K562 (cell line): Measurements from ENCODE around the gene PCLAF. TPM values are rescaled to one million over a fixed set of nuclear protein-coding genes. Genes with fewer than 3 reads are reported as not detected.

Experiments used
- ATF7 ChIP-seq: fragments of 450-650 bp; IDR thresholded peaks from 2 replicates; pipeline ENCODE4 v1.7.1; 2014; ENCODE audit warnings: mild to moderate bottlenecking, moderate library complexity
- DIDO1 ChIP-seq: fragments of 450-650 bp; IDR thresholded peaks from 2 replicates; pipeline ENCODE4 v1.6.1; 2016; ENCODE audit warnings: low read depth, missing biosample characterization, missing genetic modification characterization
- GATAD2B ChIP-seq: fragments of 450-650 bp; IDR thresholded peaks from 2 replicates; pipeline ENCODE4 v1.6.1; 2017; ENCODE audit warnings: mild to moderate bottlenecking, borderline replicate concordance
- HOXB6 ChIP-seq: fragments of 250-450 bp; sonication (Bioruptor Pico); IDR thresholded peaks from 2 replicates; pipeline ENCODE4 v1.5.1; 2022; ENCODE audit warnings: mild to moderate bottlenecking, borderline replicate concordance
- JUNB ChIP-seq: fragments of 450-650 bp; formaldehyde crosslinking; conservative IDR thresholded peaks from 2 replicates; pipeline ENCODE4 v1.4.0; 2020; ENCODE audit warnings: mild to moderate bottlenecking
- MIER1 ChIP-seq: fragments of 450-650 bp; IDR thresholded peaks from 2 replicates; pipeline ENCODE4 v1.6.1; 2016; ENCODE audit warnings: antibody characterized with exemption, mild to moderate bottlenecking, low read depth
- PHTF2 ChIP-seq: fragments of 250-450 bp; sonication (Bioruptor Pico); IDR thresholded peaks from 2 replicates; pipeline ENCODE4 v1.5.0; 2021; ENCODE audit warnings: mild to moderate bottlenecking
- SIX5 ChIP-seq, 2 experiments: IDR thresholded peaks; 2 replicates each; pipeline ENCODE4 v1.6.1; 2011; ENCODE audit warnings: low read length in 2 of 2, borderline replicate concordance in 1 of 2, low read depth in 1 of 2, mild to moderate bottlenecking in 1 of 2, moderate library complexity in 1 of 2; ENCODE audit not compliant: insufficient read depth in 1 of 2
- SMAD1 ChIP-seq: fragments of 150-350 bp; IDR thresholded peaks from 2 replicates; pipeline ENCODE4 v1.6.1; 2014; ENCODE audit warnings: low read length, low read depth; ENCODE audit not compliant: partially characterized antibody
- ZFP1 ChIP-seq: fragments of 450-650 bp; formaldehyde crosslinking; IDR thresholded peaks from 2 replicates; pipeline ENCODE4 v1.4.0; 2020; ENCODE audit warnings: mild to moderate bottlenecking, mixed read lengths
- ZNF12 ChIP-seq: sonication (generic); formaldehyde crosslinking; IDR thresholded peaks from 2 replicates; pipeline ENCODE4 v1.4.0; 2020; ENCODE audit warnings: mild to moderate bottlenecking, missing genetic modification reagents
- ZNF217 ChIP-seq: sonication (generic); formaldehyde crosslinking; IDR thresholded peaks from 2 replicates; pipeline ENCODE4 v1.8.0; 2022; ENCODE audit warnings: mild to moderate bottlenecking, missing genetic modification reagents
- ZNF316 ChIP-seq: fragments of 450-650 bp; IDR thresholded peaks from 2 replicates; pipeline ENCODE4 v1.6.1; 2016
- ZNF561 ChIP-seq: fragments of 450-650 bp; formaldehyde crosslinking; conservative IDR thresholded peaks from 2 replicates; pipeline ENCODE4 v1.4.0; 2020; ENCODE audit warnings: mild to moderate bottlenecking, moderate library complexity
- ZNF79 ChIP-seq: fragments of 250-450 bp; sonication (Bioruptor Pico); IDR thresholded peaks from 2 replicates; pipeline ENCODE4 v1.4.0; 2020; ENCODE audit warnings: low read depth, mild to moderate bottlenecking, moderate library complexity
- ZNF830 ChIP-seq: fragments of 250-450 bp; sonication (Bioruptor Pico); IDR thresholded peaks from 2 replicates; pipeline ENCODE4 v1.5.0; 2021; ENCODE audit warnings: mild to moderate bottlenecking
- polyA plus RNA-seq, 8 experiments: library from polyadenylated mRNA; depleted of rRNA in 4 of 8; stranded (reverse) in 5 of 8; unstranded in 3 of 8; fragments of >200 nt; fragmentation: Nextera tagmentation in 2 of 8; fragmentation: Illumina TruSeq in 1 of 8; extraction: Ambion mirVana in 2 of 8; extraction: Trizol in 1 of 8; gene quantifications; 2 replicates each; pipeline versions ENCODE4 v1.2.1 to v1.2.3, GENCODE V29; 2011 to 2014; ENCODE audit warnings: inconsistent platforms in 1 of 8, missing spikeins in 1 of 8
- total RNA-seq, 7 experiments: library from RNA; depleted of rRNA in 6 of 7; stranded (reverse); fragments of >200 nt in 6 of 7; fragmentation: Illumina TruSeq in 2 of 7; extraction: Trizol in 2 of 7; gene quantifications; 2 replicates each; pipeline versions ENCODE4 v1.2.1 to v1.2.3, GENCODE V29; 2011 to 2021; ENCODE audit warnings: low replicate concordance in 1 of 7
- TF ChIP-seq, protein P1 (sequence below): fragments of 450-650 bp; IDR thresholded peaks from 2 replicates; pipeline ENCODE4 v1.6.1; 2014; ENCODE audit warnings: low read depth, mild to moderate bottlenecking, moderate library complexity, borderline replicate concordance
- TF ChIP-seq, protein P2 (sequence below): sonication (generic); formaldehyde crosslinking; IDR thresholded peaks from 2 replicates; pipeline ENCODE4 v1.4.0; 2020; ENCODE audit warnings: mild to moderate bottlenecking, missing genetic modification reagents
- TF ChIP-seq, protein P3 (sequence below): sonication (generic); formaldehyde crosslinking; IDR thresholded peaks from 2 replicates; pipeline ENCODE4 v1.8.0; 2022; ENCODE audit warnings: missing genetic modification reagents, mild to moderate bottlenecking, borderline replicate concordance
- TF ChIP-seq, protein P4 (sequence below): sonication (generic); formaldehyde crosslinking; IDR thresholded peaks from 2 replicates; pipeline ENCODE4 v1.8.0; 2022; ENCODE audit warnings: mild to moderate bottlenecking, missing genetic modification reagents, borderline replicate concordance

PCLAF gene
- total and polyA plus RNA-seq, 9 of the 15 experiments (the other 6 are each of a cell fraction or from before 2014, with no cell fraction given), result 112 to 881 (median 360) TPM

DNA sequence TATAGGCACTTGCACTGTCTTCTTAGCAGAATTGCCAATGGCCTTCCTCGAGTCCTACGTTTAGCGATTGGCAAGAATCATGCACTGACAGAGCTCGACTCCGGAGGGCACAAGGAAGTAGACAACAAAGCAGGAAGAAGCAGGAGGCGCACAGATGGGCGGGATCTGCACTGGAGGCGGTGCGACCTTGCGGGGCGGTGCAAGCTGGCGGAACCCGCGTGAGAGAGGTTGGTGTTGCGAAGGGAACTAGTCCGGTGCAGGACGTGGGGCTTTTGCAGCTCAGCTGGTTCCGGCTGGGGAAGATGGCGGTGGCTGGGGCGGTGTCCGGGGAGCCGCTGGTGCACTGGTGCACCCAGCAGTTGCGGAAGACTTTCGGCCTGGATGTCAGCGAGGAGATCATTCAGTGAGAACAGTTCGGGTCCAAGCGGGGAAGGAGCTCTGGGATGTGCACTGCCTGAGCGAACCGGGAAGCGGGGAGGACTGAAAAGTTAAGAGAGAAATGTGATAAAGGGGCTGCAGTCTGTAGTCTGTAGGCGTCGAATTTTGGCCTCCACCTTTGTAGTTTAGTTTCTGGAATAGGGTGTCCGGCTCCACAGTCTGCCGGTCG, 6.4 kb upstream of the PCLAF start, which contains the start of gene TRIP4 (continued):
- TF ChIP-seq, protein P1, sequence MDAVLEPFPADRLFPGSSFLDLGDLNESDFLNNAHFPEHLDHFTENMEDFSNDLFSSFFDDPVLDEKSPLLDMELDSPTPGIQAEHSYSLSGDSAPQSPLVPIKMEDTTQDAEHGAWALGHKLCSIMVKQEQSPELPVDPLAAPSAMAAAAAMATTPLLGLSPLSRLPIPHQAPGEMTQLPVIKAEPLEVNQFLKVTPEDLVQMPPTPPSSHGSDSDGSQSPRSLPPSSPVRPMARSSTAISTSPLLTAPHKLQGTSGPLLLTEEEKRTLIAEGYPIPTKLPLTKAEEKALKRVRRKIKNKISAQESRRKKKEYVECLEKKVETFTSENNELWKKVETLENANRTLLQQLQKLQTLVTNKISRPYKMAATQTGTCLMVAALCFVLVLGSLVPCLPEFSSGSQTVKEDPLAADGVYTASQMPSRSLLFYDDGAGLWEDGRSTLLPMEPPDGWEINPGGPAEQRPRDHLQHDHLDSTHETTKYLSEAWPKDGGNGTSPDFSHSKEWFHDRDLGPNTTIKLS, result peak; percentile 81; the same call in 1 of the 2 replicates
- TF ChIP-seq, protein P2, sequence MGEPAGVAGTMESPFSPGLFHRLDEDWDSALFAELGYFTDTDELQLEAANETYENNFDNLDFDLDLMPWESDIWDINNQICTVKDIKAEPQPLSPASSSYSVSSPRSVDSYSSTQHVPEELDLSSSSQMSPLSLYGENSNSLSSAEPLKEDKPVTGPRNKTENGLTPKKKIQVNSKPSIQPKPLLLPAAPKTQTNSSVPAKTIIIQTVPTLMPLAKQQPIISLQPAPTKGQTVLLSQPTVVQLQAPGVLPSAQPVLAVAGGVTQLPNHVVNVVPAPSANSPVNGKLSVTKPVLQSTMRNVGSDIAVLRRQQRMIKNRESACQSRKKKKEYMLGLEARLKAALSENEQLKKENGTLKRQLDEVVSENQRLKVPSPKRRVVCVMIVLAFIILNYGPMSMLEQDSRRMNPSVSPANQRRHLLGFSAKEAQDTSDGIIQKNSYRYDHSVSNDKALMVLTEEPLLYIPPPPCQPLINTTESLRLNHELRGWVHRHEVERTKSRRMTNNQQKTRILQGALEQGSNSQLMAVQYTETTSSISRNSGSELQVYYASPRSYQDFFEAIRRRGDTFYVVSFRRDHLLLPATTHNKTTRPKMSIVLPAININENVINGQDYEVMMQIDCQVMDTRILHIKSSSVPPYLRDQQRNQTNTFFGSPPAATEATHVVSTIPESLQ (CRISPR knock-in tag), result peak; percentile 79; the same call in 1 of the 2 replicates
- TF ChIP-seq HOXB6 (CRISPR knock-in tag) (0 out of 2 replicates have a peak, but pooled peaks have one; percentile 13), SIX5 (IDR thresholded peaks at IDR 0.05; ENCODE audit: borderline replicate concordance in 1 of 2, insufficient read depth in 1 of 2, low read depth in 1 of 2, low read length in 2 of 2) (peak; percentile 57 to 74; a peak in 3 of 4 replicates), ZNF217 (CRISPR knock-in tag) (no peak), ZNF79 (CRISPR knock-in tag) (0 out of 2 replicates have a peak, but pooled peaks have one; percentile 39), ZFP1 (CRISPR knock-in tag) (no peak), ZNF12 (CRISPR knock-in tag) (peak; percentile 86), ZNF830 (CRISPR knock-in tag) (no peak), MIER1 (peak; percentile 64; the same call in 1 of the 2 replicates), ZNF561 (CRISPR knock-in tag) (no peak), DIDO1 (tag) (peak; percentile 98), JUNB (no peak), PHTF2 (CRISPR knock-in tag) (no peak), ZNF316 (0 out of 2 replicates have a peak, but pooled peaks have one; percentile 14), ATF7 (peak; percentile 88), GATAD2B (peak; percentile 86), SMAD1 (no peak)
- TF ChIP-seq, protein P3, sequence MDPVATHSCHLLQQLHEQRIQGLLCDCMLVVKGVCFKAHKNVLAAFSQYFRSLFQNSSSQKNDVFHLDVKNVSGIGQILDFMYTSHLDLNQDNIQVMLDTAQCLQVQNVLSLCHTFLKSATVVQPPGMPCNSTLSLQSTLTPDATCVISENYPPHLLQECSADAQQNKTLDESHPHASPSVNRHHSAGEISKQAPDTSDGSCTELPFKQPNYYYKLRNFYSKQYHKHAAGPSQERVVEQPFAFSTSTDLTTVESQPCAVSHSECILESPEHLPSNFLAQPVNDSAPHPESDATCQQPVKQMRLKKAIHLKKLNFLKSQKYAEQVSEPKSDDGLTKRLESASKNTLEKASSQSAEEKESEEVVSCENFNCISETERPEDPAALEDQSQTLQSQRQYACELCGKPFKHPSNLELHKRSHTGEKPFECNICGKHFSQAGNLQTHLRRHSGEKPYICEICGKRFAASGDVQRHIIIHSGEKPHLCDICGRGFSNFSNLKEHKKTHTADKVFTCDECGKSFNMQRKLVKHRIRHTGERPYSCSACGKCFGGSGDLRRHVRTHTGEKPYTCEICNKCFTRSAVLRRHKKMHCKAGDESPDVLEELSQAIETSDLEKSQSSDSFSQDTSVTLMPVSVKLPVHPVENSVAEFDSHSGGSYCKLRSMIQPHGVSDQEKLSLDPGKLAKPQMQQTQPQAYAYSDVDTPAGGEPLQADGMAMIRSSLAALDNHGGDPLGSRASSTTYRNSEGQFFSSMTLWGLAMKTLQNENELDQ (CRISPR knock-in tag), result peak; percentile 86; the same call in 1 of the 2 replicates
- TF ChIP-seq, protein P4, sequence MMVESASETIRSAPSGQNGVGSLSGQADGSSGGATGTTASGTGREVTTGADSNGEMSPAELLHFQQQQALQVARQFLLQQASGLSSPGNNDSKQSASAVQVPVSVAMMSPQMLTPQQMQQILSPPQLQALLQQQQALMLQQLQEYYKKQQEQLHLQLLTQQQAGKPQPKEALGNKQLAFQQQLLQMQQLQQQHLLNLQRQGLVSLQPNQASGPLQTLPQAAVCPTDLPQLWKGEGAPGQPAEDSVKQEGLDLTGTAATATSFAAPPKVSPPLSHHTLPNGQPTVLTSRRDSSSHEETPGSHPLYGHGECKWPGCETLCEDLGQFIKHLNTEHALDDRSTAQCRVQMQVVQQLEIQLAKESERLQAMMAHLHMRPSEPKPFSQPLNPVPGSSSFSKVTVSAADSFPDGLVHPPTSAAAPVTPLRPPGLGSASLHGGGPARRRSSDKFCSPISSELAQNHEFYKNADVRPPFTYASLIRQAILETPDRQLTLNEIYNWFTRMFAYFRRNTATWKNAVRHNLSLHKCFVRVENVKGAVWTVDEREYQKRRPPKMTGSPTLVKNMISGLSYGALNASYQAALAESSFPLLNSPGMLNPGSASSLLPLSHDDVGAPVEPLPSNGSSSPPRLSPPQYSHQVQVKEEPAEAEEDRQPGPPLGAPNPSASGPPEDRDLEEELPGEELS, result 0 out of 2 replicates have a peak, but pooled peaks have one; percentile 84
